Stimulated activated naive CD8-positive, alpha-beta T cell treated with anti-CD3 and anti-CD28 coated beads, Interleukin-15, amount 100 ng/mL, for 72 hours (primary cell): ENCODE results near the gene GP9.
A peak's percentile ranks its signal among the peaks of the same experiment; 100 is the strongest.

Source experiments
- ATAC-seq: fragments of 150-1000 bp; cut with Tn5 transposase; 2 replicates; pipeline ENCODE4 v1.10.0; 2021; ENCODE audit warnings: mild to moderate bottlenecking, moderate library complexity
- DNase-seq, 2 donors: peaks; one replicate each; pipeline ENCODE4 v3.0.0; 2021 to 2022
- H3K27ac Mint-ChIP-seq, 2 donors: one replicate each; pipeline ENCODE4 v1.8.0; 2022; ENCODE audit warnings: mild to moderate bottlenecking in 2 of 2, mixed read lengths in 2 of 2, moderate library complexity in 2 of 2
- H3K27me3 Mint-ChIP-seq: one replicate; pipeline ENCODE4 v1.8.0; 2022; ENCODE audit warnings: mixed read lengths
- H3K4me1 Mint-ChIP-seq: one replicate; pipeline ENCODE4 v1.8.0; 2022; ENCODE audit warnings: mild to moderate bottlenecking, mixed read lengths
- H3K4me3 Mint-ChIP-seq, 2 donors: one replicate each; pipeline ENCODE4 v1.8.0; 2022; ENCODE audit warnings: mild to moderate bottlenecking in 2 of 2, mixed read lengths in 2 of 2, moderate library complexity in 1 of 2
- H3K9me3 Mint-ChIP-seq, 2 donors: one replicate each; pipeline ENCODE4 v1.8.0; 2022; ENCODE audit warnings: mixed read lengths in 2 of 2

The GP9 gene

DNA sequence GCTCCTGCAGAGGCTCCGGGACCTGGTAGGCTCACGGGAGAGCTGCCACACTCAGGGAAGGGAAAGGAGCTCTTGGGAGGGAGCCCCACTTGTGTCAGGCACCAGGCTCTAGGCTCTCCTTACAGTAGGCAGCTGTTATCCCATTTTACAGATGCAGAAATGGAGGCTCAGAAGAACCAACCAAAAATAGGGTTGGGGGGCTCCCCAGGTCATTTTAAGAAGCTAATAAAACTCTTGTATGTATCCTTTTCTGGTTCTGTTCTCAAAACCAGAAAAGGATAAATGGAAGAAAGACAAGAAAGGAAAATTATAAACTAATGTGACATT is 23.5 kb upstream of the GP9 start:
- H3K27me3 Mint-ChIP-seq = peaks cover 17% of the 10 kb centered on the region
- no peak overlapping the region for H3K27ac Mint-ChIP-seq
- no peak overlapping the region for H3K4me3 Mint-ChIP-seq
- H3K9me3 Mint-ChIP-seq = no peaks in the 10 kb centered on the region
- ATAC-seq = no peak
- H3K4me1 Mint-ChIP-seq = peaks cover 35% of the 10 kb centered on the region
- no peak for DNase-seq

DNA sequence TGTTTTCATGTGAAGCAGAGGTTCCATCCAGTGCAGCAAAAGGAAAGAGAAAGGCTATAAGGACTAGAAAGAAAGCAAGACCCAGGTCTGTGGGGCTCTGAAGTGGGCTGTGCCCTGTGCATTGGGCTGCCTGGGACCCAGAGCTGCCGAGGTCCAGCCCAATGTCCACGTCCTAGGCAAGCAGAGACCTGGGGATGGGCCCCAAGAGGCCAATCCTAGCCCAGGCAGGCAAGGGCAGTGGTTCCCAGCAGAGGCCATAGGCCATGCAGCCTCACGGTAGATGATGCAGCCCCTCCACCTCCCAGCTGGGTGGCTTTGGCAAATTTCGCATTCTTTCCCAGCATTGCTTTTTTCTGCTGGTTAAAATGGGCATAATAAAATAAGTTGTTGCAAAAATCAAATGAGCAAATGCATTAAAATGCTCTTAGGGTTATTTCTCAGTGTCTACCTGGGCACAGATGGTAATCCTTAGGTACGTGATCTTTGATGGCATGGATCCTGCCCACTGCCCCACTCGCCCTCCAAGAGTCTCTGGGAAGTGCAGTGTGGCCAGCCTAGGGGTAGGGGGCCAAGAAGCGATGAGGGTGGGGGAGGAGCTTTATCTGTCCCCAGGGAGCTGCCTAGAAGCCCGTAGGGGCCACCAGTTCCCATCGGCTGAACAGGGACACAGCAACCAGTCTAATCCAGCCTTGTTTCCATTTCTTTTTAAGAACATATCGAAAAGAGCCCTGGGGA is 22.3 kb upstream of the GP9 start:
- no peak for DNase-seq
- no peaks in the 10 kb centered on the region for H3K9me3 Mint-ChIP-seq
- no peak overlapping the region for H3K4me3 Mint-ChIP-seq
- H3K4me1 Mint-ChIP-seq = peaks cover 35% of the 10 kb centered on the region
- ATAC-seq = no peak
- H3K27ac Mint-ChIP-seq = no peak overlapping the region
- H3K27me3 Mint-ChIP-seq = peaks cover 17% of the 10 kb centered on the region

DNA sequence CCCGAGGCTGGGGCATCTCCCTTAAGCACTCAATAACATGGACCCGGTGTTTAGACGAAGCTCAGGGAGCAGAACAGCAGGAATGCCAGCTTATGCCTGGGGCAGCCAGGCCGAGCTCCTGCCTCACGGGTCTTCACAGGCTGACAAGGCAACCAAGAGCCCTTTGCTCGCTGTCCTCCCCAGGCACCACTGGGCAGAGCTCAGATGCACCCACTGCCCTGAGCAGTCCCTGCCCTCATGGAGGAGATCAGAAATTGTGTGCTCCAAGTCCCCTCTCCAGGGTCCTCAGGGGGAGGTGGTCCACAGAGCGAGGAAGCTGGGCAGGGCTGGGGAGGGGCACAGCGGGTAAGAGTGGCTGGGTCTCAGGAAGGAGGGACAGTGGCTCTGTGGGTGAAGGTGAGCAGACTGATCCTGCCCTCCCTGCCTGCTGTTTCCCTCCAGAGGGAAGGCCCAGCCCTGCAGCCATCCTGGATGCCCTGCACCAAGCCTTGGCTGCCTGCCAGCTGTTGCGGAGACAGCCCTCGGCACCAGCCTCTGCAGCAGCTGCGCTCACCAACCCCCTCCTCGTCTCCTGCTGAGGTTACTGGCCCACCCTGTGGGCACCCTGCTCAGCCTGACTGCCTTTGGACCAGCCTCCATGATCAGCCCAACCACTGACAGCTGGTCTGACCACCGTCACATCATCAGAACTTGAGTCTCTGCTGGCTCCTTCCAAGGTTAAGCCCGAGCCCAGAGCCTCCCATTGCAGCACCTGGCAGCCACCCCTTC is 21.1 kb upstream of the GP9 start:
- H3K27ac Mint-ChIP-seq = no peak overlapping the region
- no peaks in the 10 kb centered on the region for H3K9me3 Mint-ChIP-seq
- DNase-seq (no peak), ATAC-seq (no peak)
- peaks cover 34% of the 10 kb centered on the region for H3K4me1 Mint-ChIP-seq
- no peak overlapping the region for H3K4me3 Mint-ChIP-seq
- H3K27me3 Mint-ChIP-seq = peaks cover 25% of the 10 kb centered on the region

DNA sequence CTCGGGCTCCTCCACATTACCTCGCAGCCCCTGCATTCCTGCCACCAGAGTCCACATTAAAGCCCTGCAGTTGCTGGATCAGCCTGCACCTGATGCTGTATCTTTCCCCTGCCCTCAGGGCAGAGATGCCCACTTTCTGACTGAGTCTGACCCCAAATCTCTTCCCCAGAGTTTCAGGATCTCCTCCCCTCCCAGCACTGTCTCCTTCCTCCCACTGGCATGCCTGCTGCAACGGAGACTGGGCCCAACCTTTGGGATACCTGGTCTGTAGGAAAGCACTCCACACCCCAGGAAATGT is 20.6 kb upstream of the GP9 start:
- H3K9me3 Mint-ChIP-seq = no peaks in the 10 kb centered on the region
- H3K27me3 Mint-ChIP-seq = peaks cover 25% of the 10 kb centered on the region
- no peak overlapping the region for H3K27ac Mint-ChIP-seq
- H3K4me3 Mint-ChIP-seq = no peak overlapping the region
- H3K4me1 Mint-ChIP-seq = peaks cover 29% of the 10 kb centered on the region
- DNase-seq (no peak), ATAC-seq (no peak)

DNA sequence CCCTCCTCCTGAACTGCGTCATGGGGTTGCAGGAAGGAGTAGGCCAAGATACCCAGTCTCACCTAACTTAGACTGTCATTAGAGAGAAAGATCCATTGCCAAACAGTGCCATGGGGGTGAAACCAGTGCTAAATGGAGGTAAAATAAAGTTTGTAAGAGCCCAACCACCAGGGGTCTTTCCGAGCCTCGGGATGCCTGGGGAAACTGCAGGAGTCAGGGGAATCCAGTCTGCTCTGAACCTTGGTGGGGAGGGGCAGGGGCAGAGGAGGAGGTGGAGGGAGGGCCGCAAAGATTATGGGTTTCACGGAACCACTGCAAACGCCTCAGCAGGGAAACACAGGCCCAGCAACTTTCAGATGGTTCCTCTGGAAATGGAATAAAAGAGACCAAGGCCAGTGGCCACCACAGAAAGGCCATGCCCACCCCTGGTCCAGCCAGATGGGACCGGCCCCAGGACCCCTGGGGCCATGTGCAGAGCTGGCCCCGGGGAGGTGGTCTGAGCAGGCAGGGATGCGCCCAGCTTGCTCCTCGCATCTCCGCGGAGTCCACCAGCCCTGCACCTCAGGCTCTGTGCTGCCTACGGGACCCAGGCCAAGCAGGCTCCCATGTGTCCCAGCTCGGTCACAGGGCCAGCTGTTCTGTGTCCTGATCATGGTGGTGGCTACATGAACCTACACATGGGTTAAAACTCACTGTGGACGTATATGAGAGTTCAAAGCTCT is 19.8 kb upstream of the GP9 start:
- Mint-ChIP-seq H3K27ac (no peak overlapping the region), H3K4me3 (no peak overlapping the region)
- no peak for ATAC-seq

GRCh38 chr3:129045675-129046036 is 14.9 kb upstream of the GP9 start:
- H3K4me1 Mint-ChIP-seq = no peaks in the 10 kb centered on the region
- DNase-seq (peak; percentile 55 to 58), ATAC-seq (peak; percentile 89)
- H3K4me3 Mint-ChIP-seq = peak overlapping the region; percentile 66 to 67
- H3K9me3 Mint-ChIP-seq = peaks cover 5 to 9% of the 10 kb centered on the region in 2 donors
- peaks cover 8% of the 10 kb centered on the region for H3K27me3 Mint-ChIP-seq
- H3K27ac Mint-ChIP-seq = no peak overlapping the region

More for the DNA sequence above, 19.8 kb upstream of the GP9 start:
- Mint-ChIP-seq H3K27me3 (peaks cover 25% of the 10 kb centered on the region), H3K4me1 (peaks cover 21% of the 10 kb centered on the region), H3K9me3 (no peaks in the 10 kb centered on the region)
- DNase-seq = no peak

DNA sequence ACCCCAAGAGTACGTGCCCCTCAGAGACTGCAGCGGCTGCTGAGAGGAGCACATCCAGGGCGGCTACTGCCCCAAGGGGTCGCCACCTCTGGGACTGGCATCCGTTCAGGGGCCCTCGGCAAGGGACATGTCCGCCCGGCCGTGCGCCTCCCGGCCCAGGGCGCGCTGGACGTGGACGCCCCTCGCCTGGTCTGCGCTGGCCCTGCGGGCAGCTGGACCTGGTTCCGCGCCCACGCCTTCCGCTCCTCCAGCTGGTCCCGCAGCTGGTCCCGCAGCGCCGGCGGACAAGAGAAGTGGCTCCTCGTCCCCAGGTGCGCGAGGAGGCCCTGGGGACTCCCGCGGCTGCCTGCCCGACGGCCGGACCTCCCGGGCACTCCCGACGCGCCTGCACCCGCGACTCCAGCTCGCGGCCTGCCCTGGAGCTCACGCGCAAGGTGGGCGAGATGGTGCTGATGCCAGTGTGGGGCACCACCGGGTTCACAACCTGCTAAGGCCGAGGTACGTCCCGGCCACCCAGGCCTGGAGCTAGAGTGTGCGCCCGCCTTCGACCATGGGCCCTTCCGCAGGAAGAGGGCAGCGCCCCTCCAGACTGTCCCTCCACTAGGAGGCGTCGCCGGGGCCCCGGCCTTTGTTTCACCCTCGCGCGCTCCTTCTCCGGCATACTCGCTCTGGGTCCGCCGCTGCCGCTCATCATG is 14.4 kb upstream of the GP9 start:
- no peaks in the 10 kb centered on the region for H3K4me1 Mint-ChIP-seq
- peak overlapping the region; percentile 43 to 67 for H3K4me3 Mint-ChIP-seq
- H3K9me3 Mint-ChIP-seq = peaks cover 5 to 9% of the 10 kb centered on the region in 2 donors
- ATAC-seq = peak; percentile 71
- H3K27ac Mint-ChIP-seq = peak overlapping the region in 1 of 2 donors; percentile 71
- DNase-seq = no peak
- H3K27me3 Mint-ChIP-seq = peaks cover 8% of the 10 kb centered on the region

GRCh38 chr3:129046732-129047552 is 13.6 kb upstream of the GP9 start:
- Mint-ChIP-seq H3K27ac (no peak overlapping the region), H3K9me3 (peaks cover 5 to 9% of the 10 kb centered on the region in 2 donors), H3K4me3 (peak overlapping the region in 1 of 2 donors; percentile 67), H3K4me1 (no peaks in the 10 kb centered on the region), H3K27me3 (peaks cover 8% of the 10 kb centered on the region)
- DNase-seq (no peak), ATAC-seq (peak; percentile 15)

- H3K9me3 Mint-ChIP-seq = peaks cover 5 to 9% of the 10 kb centered on the region in 2 donors
- H3K4me3 Mint-ChIP-seq = peak overlapping the region in 1 of 2 donors; percentile 52
- H3K27me3 Mint-ChIP-seq = peaks cover 8% of the 10 kb centered on the region
- DNase-seq = no peak
- ATAC-seq = no peak
- H3K27ac Mint-ChIP-seq = peak overlapping the region in 1 of 2 donors; percentile 48
- H3K4me1 Mint-ChIP-seq = peaks cover 1% of the 10 kb centered on the region
Observed at GRCh38 chr3:129047553-129047839, 13.1 kb upstream of the GP9 start.

DNA sequence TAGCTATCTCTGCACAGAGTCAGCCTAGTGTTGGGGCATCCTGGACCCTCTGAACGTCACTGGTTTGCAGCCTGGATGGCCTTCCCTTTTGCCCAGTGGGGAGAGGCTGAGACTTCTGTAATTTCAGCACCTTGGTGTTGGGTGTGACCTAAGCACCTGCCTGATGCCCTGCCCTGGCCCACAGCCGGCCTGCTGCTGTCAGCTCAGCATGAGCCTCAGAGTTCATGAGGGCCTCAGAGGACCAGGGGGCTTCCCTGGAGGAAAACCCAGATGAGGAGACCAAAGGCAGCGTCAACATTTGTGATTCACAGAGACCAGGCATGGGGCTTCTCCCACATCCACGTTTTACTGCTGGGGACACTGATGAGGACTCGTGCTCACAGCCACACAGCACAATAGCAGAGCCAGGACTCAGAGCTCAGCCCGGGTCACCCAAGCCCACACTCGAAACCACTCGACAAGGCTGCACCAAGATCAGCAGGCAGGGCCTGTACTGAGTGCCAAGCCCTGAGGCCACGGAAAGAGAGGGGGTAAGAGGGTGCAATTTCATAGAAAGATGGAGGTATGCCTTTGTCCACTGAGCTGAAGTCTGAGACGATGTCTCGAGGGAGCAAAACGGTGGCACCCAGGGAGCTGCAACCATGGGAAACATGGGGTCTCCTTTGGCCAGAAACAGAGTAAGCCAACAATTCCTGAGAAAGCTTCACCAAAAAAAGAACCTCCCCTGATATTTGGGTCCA is 9.9 kb upstream of the GP9 start:
- DNase-seq (no peak), ATAC-seq (no peak)
- Mint-ChIP-seq H3K9me3 (peaks cover 5 to 9% of the 10 kb centered on the region in 2 donors), H3K4me1 (peaks cover 16% of the 10 kb centered on the region), H3K27me3 (no peaks in the 10 kb centered on the region), H3K4me3 (no peak overlapping the region), H3K27ac (no peak overlapping the region)

- Mint-ChIP-seq H3K27me3 (no peaks in the 10 kb centered on the region), H3K9me3 (peaks cover 5 to 9% of the 10 kb centered on the region in 2 donors), H3K27ac (peak overlapping the region; percentile 56 to 59), H3K4me3 (no peak overlapping the region), H3K4me1 (peaks cover 16% of the 10 kb centered on the region)
- no peak for ATAC-seq
- no peak for DNase-seq
Observed at GRCh38 chr3:129051871-129052340, 8.7 kb upstream of the GP9 start.

- DNase-seq = no peak
- no peaks in the 10 kb centered on the region for H3K27me3 Mint-ChIP-seq
- H3K4me1 Mint-ChIP-seq = peaks cover 16% of the 10 kb centered on the region
- no peak overlapping the region for H3K27ac Mint-ChIP-seq
- H3K4me3 Mint-ChIP-seq = no peak overlapping the region
- peaks cover 5 to 8% of the 10 kb centered on the region in 2 donors for H3K9me3 Mint-ChIP-seq
- ATAC-seq = no peak
Observed at GRCh38 chr3:129052675-129053074, 7.9 kb upstream of the GP9 start.

GRCh38 chr3:129054605-129055104 is 5.9 kb upstream of the GP9 start:
- ATAC-seq (no peak), DNase-seq (no peak)
- Mint-ChIP-seq H3K9me3 (no peaks in the 10 kb centered on the region), H3K27ac (peak overlapping the region; percentile 9 to 72), H3K4me3 (no peak overlapping the region), H3K4me1 (peaks cover 25% of the 10 kb centered on the region), H3K27me3 (no peaks in the 10 kb centered on the region)

GRCh38 chr3:129056451-129057173 is 4.0 kb upstream of the GP9 start:
- Mint-ChIP-seq H3K27ac (no peak overlapping the region), H3K4me1 (peaks cover 25% of the 10 kb centered on the region), H3K9me3 (no peaks in the 10 kb centered on the region), H3K4me3 (no peak overlapping the region), H3K27me3 (no peaks in the 10 kb centered on the region)
- no peak for ATAC-seq
- no peak for DNase-seq
